ENCODE results near the gene LY6G5B. TPM values are rescaled to one million over a fixed set of nuclear protein-coding genes. Genes with fewer than 3 reads are reported as not detected.

The LY6G5B gene
- total and polyA plus RNA-seq, 5 experiments from 2014 or later = 0.25 to 48.8 (median 44.1) TPM; not detected in 2

Small RNAs within 50 kb of the gene (microRNA-seq; reads per million reads assigned to microRNA genes)
- gene MIR4646 (ENCODE audit: borderline microRNAs expressed) (not detected), gene MIR6832 (ENCODE audit: borderline microRNAs expressed) (not detected)

Other genes with a start within 250 kb of the LY6G5B start
Only the 30 nearest of the 37 such genes appear.
- gene MCCD1, start 141.0 kb upstream of the LY6G5B start, total RNA-seq = not detected
- not detected for gene MCCD1, start 141.0 kb upstream of the LY6G5B start, polyA plus RNA-seq
- gene DDX39B, start 128.0 kb upstream of the LY6G5B start, total RNA-seq = 100 to 1,000 TPM; 679 to 768 TPM
- 100 to 1,000 TPM in 1 of 3 donors, 10 to 100 TPM in 2; 53.6 to 104 (median 96.0) TPM for gene DDX39B, start 128.0 kb upstream of the LY6G5B start, polyA plus RNA-seq
- 1 to 10 TPM; 7.9 TPM for gene ATP6V1G2, start 123.4 kb upstream of the LY6G5B start, total RNA-seq
- under 1 TPM in 2 of 3 donors, not detected in 1; 0.55 to 0.56 TPM for gene ATP6V1G2, start 123.4 kb upstream of the LY6G5B start, polyA plus RNA-seq
- gene NFKBIL1, start 122.4 kb upstream of the LY6G5B start, total RNA-seq = 10 to 100 TPM; 14.1 to 15.2 TPM
- gene NFKBIL1, start 122.4 kb upstream of the LY6G5B start, polyA plus RNA-seq = 10 to 100 TPM in 1 of 3 donors, 1 to 10 TPM in 2; 8.4 to 10.0 (median 8.5) TPM
- gene LTA, start 97.7 kb upstream of the LY6G5B start, total RNA-seq = 10 to 100 TPM; 14.3 to 16.2 TPM
- gene LTA, start 97.7 kb upstream of the LY6G5B start, polyA plus RNA-seq = 10 to 100 TPM; 11.0 to 40.1 (median 29.9) TPM
- 1 to 10 TPM; 2.1 to 2.3 TPM for gene TNF, start 94.4 kb upstream of the LY6G5B start, total RNA-seq
- gene TNF, start 94.4 kb upstream of the LY6G5B start, polyA plus RNA-seq = under 1 TPM; 0.11 to 0.53 (median 0.37) TPM
- 100 to 1,000 TPM; 450 to 469 TPM for gene LTB, start 87.6 kb upstream of the LY6G5B start, total RNA-seq
- 1,000 to 10,000 TPM in 2 of 3 donors, 100 to 1,000 TPM in 1; 707 to 1,760 (median 1,173) TPM for gene LTB, start 87.6 kb upstream of the LY6G5B start, polyA plus RNA-seq
- gene LST1, start 83.7 kb upstream of the LY6G5B start, total RNA-seq = 10 to 100 TPM; 13.7 to 19.1 TPM
- gene LST1, start 83.7 kb upstream of the LY6G5B start, polyA plus RNA-seq = 10 to 100 TPM; 13.4 to 18.0 (median 15.0) TPM
- 1 to 10 TPM; 8.5 to 8.8 TPM for gene NCR3, start 77.0 kb upstream of the LY6G5B start, total RNA-seq
- gene NCR3, start 77.0 kb upstream of the LY6G5B start, polyA plus RNA-seq = 10 to 100 TPM; 54.3 to 86.3 (median 76.0) TPM
- gene AIF1, start 54.7 kb upstream of the LY6G5B start, total RNA-seq = 10 to 100 TPM; 23.0 to 27.3 TPM
- gene AIF1, start 54.7 kb upstream of the LY6G5B start, polyA plus RNA-seq = 100 to 1,000 TPM; 145 to 242 (median 239) TPM
- 100 to 1,000 TPM; 227 to 230 TPM for gene PRRC2A, start 49.3 kb upstream of the LY6G5B start, total RNA-seq
- 1 to 10 TPM; 4.5 to 7.1 (median 5.0) TPM for gene PRRC2A, start 49.3 kb upstream of the LY6G5B start, polyA plus RNA-seq
- 100 to 1,000 TPM; 244 to 258 TPM for gene BAG6, start 17.3 kb upstream of the LY6G5B start, total RNA-seq
- 10 to 100 TPM; 17.7 to 21.5 (median 21.1) TPM for gene BAG6, start 17.3 kb upstream of the LY6G5B start, polyA plus RNA-seq
- gene APOM, start 14.1 kb upstream of the LY6G5B start, total RNA-seq = 1 to 10 TPM; 2.2 to 3.1 TPM
- gene APOM, start 14.1 kb upstream of the LY6G5B start, polyA plus RNA-seq = 1 to 10 TPM; 5.0 to 8.0 (median 5.5) TPM
- 10 to 100 TPM; 24.9 to 26.3 TPM for gene C6orf47, start 9.2 kb upstream of the LY6G5B start, total RNA-seq
- 10 to 100 TPM; 17.0 to 36.7 (median 21.3) TPM for gene C6orf47, start 9.2 kb upstream of the LY6G5B start, polyA plus RNA-seq
- gene GPANK1, start 5.0 kb upstream of the LY6G5B start, total RNA-seq = 10 to 100 TPM; 26.6 to 27.9 TPM
- gene GPANK1, start 5.0 kb upstream of the LY6G5B start, polyA plus RNA-seq = 10 to 100 TPM; 20.8 to 22.9 (median 21.2) TPM
- 100 to 1,000 TPM; 131 to 133 TPM for gene CSNK2B, start 3.9 kb upstream of the LY6G5B start, total RNA-seq
- gene CSNK2B, start 3.9 kb upstream of the LY6G5B start, polyA plus RNA-seq = 100 to 1,000 TPM; 214 to 230 (median 217) TPM
- gene LY6G5C, start 11.1 kb downstream of the LY6G5B start, total RNA-seq = 1 to 10 TPM; 4.4 to 5.5 TPM
- 1 to 10 TPM; 4.6 to 7.9 (median 7.6) TPM for gene LY6G5C, start 11.1 kb downstream of the LY6G5B start, polyA plus RNA-seq
- 10 to 100 TPM; 58.4 to 59.9 TPM for gene ABHD16A, start 33.3 kb downstream of the LY6G5B start, total RNA-seq
- 10 to 100 TPM; 26.9 to 35.5 (median 34.1) TPM for gene ABHD16A, start 33.3 kb downstream of the LY6G5B start, polyA plus RNA-seq
- not detected for gene LY6G6F, start 36.9 kb downstream of the LY6G5B start, total RNA-seq
- gene LY6G6F, start 36.9 kb downstream of the LY6G5B start, polyA plus RNA-seq = not detected
- not detected for gene LY6G6D, start 45.4 kb downstream of the LY6G5B start, total RNA-seq
- not detected for gene LY6G6D, start 45.4 kb downstream of the LY6G5B start, polyA plus RNA-seq
- gene LY6G6C, start 51.8 kb downstream of the LY6G5B start, total RNA-seq = not detected
- gene LY6G6C, start 51.8 kb downstream of the LY6G5B start, polyA plus RNA-seq = not detected
- 1 to 10 TPM; 1.4 to 1.9 TPM for gene MPIG6B, start 53.4 kb downstream of the LY6G5B start, total RNA-seq
- gene MPIG6B, start 53.4 kb downstream of the LY6G5B start, polyA plus RNA-seq = 1 to 10 TPM; 1.2 to 4.9 (median 1.3) TPM
- 1 to 10 TPM; 3.1 to 5.1 TPM for gene DDAH2, start 59.3 kb downstream of the LY6G5B start, total RNA-seq
- gene DDAH2, start 59.3 kb downstream of the LY6G5B start, polyA plus RNA-seq = 10 to 100 TPM in 2 of 3 donors, 1 to 10 TPM in 1; 8.0 to 14.7 (median 10.3) TPM
- 10 to 100 TPM; 23.7 to 27.1 TPM for gene CLIC1, start 66.6 kb downstream of the LY6G5B start, total RNA-seq
- 100 to 1,000 TPM in 2 of 3 donors, 10 to 100 TPM in 1; 95.1 to 345 (median 114) TPM for gene CLIC1, start 66.6 kb downstream of the LY6G5B start, polyA plus RNA-seq
- gene MSH5, start 70.0 kb downstream of the LY6G5B start, total RNA-seq = 1 to 10 TPM; 7.2 to 8.3 TPM
- gene MSH5, start 70.0 kb downstream of the LY6G5B start, polyA plus RNA-seq = 1 to 10 TPM in 2 of 3 donors, under 1 TPM in 1; 0.61 to 1.1 (median 1.1) TPM
- gene SAPCD1, start 92.7 kb downstream of the LY6G5B start, total RNA-seq = 1 to 10 TPM; 1.6 to 2.1 TPM
- gene SAPCD1, start 92.7 kb downstream of the LY6G5B start, polyA plus RNA-seq = not detected
- under 1 TPM; 0.47 to 0.52 TPM for gene VWA7, start 107.4 kb downstream of the LY6G5B start, total RNA-seq
- under 1 TPM in 1 of 3 donors, not detected in 2; 0.34 TPM for gene VWA7, start 107.4 kb downstream of the LY6G5B start, polyA plus RNA-seq
- gene VARS1, start 125.8 kb downstream of the LY6G5B start, total RNA-seq = 10 to 100 TPM; 37.6 to 40.3 TPM
- gene VARS1, start 125.8 kb downstream of the LY6G5B start, polyA plus RNA-seq = 10 to 100 TPM; 27.5 to 37.8 (median 30.3) TPM
- 10 to 100 TPM; 28.9 to 31.9 TPM for gene LSM2, start 137.0 kb downstream of the LY6G5B start, total RNA-seq
- gene LSM2, start 137.0 kb downstream of the LY6G5B start, polyA plus RNA-seq = 10 to 100 TPM; 67.1 to 80.3 (median 77.9) TPM
- gene HSPA1L, start 145.3 kb downstream of the LY6G5B start, total RNA-seq = 1 to 10 TPM; 3.5 to 4.0 TPM
- gene HSPA1L, start 145.3 kb downstream of the LY6G5B start, polyA plus RNA-seq = 1 to 10 TPM in 2 of 3 donors, under 1 TPM in 1; 0.56 to 1.6 (median 1.6) TPM

Measured in naive thymus-derived CD8-positive, alpha-beta T cell (primary cell).